GM23248 (cell line): ENCODE data around the gene GDPD5. TPM values are rescaled to one million over a fixed set of nuclear protein-coding genes. Genes with fewer than 3 reads are reported as not detected.
A peak's percentile ranks its signal among the peaks of the same experiment; 100 is the strongest.

ENCODE experiments used
- DNase-seq: peaks from one replicate; pipeline ENCODE4 v3.0.0-alpha.2; 2015
- H2AFZ ChIP-seq: fragments of 200-600 bp; sonication (generic); 2 replicates; pipeline ENCODE4 v1.6.1; 2016; ENCODE audit warnings: antibody characterized with exemption
- H3F3A ChIP-seq: fragments of 200-600 bp; sonication (generic); 2 replicates; pipeline ENCODE4 v1.6.1; 2016; ENCODE audit warnings: mild to moderate bottlenecking, antibody characterized with exemption, mixed run types; ENCODE audit not compliant: insufficient read depth
- H3K27ac ChIP-seq: fragments of 200-600 bp; sonication (generic); 2 replicates; pipeline ENCODE4 v1.5.1; 2016; ENCODE audit warnings: mild to moderate bottlenecking
- H3K27me3 ChIP-seq: fragments of 200-600 bp; sonication (generic); replicated peaks from 2 replicates; pipeline ENCODE4 v1.6.1; 2016; ENCODE audit warnings: mild to moderate bottlenecking; ENCODE audit not compliant: insufficient read depth
- H3K36me3 ChIP-seq: fragments of 200-600 bp; sonication (generic); 2 replicates; pipeline ENCODE4 v1.6.1; 2016; ENCODE audit warnings: low read depth, mild to moderate bottlenecking
- H3K4me1 ChIP-seq: fragments of 200-600 bp; sonication (generic); 2 replicates; pipeline ENCODE4 v1.6.1; 2016; ENCODE audit warnings: mild to moderate bottlenecking; ENCODE audit not compliant: insufficient read depth
- H3K4me2 ChIP-seq: fragments of 200-600 bp; sonication (generic); one replicate; pipeline ENCODE4 v1.6.1; 2016; ENCODE audit warnings: mild to moderate bottlenecking; ENCODE audit not compliant: unreplicated experiment
- H3K4me3 ChIP-seq: fragments of 200-600 bp; sonication (generic); 2 replicates; pipeline ENCODE4 v1.5.1; 2016; ENCODE audit warnings: mild to moderate bottlenecking
- H3K79me2 ChIP-seq: fragments of 200-600 bp; sonication (generic); 2 replicates; pipeline ENCODE4 v1.6.1; 2016; ENCODE audit warnings: mild to moderate bottlenecking; ENCODE audit not compliant: insufficient read depth
- H3K9ac ChIP-seq: fragments of 200-600 bp; sonication (generic); 2 replicates; pipeline ENCODE4 v1.6.1; 2016; ENCODE audit warnings: mild to moderate bottlenecking
- H3K9me2 ChIP-seq: fragments of 200-600 bp; sonication (generic); 2 replicates; pipeline ENCODE4 v1.6.1; 2016; ENCODE audit warnings: mixed run types, mild to moderate bottlenecking, moderate library complexity; ENCODE audit not compliant: insufficient read depth
- H3K9me3 ChIP-seq: fragments of 200-600 bp; sonication (generic); one replicate; pipeline ENCODE4 v1.6.1; 2017; ENCODE audit warnings: low read depth
- H4K20me1 ChIP-seq: fragments of 200-600 bp; sonication (generic); 2 replicates; pipeline ENCODE4 v1.6.0; 2016; ENCODE audit not compliant: insufficient read depth
- EZH2 ChIP-seq: fragments of 200-600 bp; sonication (generic); IDR thresholded peaks from 2 replicates; pipeline ENCODE4 v1.6.1; 2018; ENCODE audit warnings: antibody characterized with exemption, mild to moderate bottlenecking; ENCODE audit not compliant: insufficient read depth, poor library complexity, severe bottlenecking
- EZH2phosphoT487 ChIP-seq: fragments of 200-600 bp; sonication (generic); IDR thresholded peaks from 2 replicates; pipeline ENCODE4 v1.6.1; 2018; ENCODE audit warnings: antibody characterized with exemption, moderate library complexity, mild to moderate bottlenecking, low read depth; ENCODE audit not compliant: insufficient read depth
- WGBS, 2 experiments: methylation state at CpG; one replicate each; pipeline ENCODE4 v1.1.6; 2015 to 2017; ENCODE audit warnings: low lambda C conversion rate in 2 of 2, low coverage in 1 of 2; ENCODE audit errors: missing lambda C conversion rate in 2 of 2; 5-methylcytosine and 5-hydroxymethylcytosine counted together
- in situ Hi-C: fragments of 300-500 bp; cut with MboI; formaldehyde crosslinking; loops from 2 replicates; pipeline ENCODE4 v1.15.0; 2020
- polyA plus RNA-seq: library from polyadenylated mRNA; unstranded; fragments of >200 nt; fragmentation: Nextera tagmentation; extraction: Ambion mirVana; gene quantifications from 2 replicates; pipeline ENCODE4 v1.2.1, GENCODE V29; 2016
- total RNA-seq: library from RNA; depleted of rRNA; stranded (reverse); fragments of >200 nt; shearing (Covaris generic); gene quantifications from 2 replicates; pipeline ENCODE4 v1.2.3, GENCODE V29; 2014

Gene GDPD5
- total and polyA plus RNA-seq, 2 experiments from 2014 or later: 3.4 to 10.7 TPM

- no peak overlapping the region for H3K4me2 ChIP-seq
Measured at GRCh38 chr11:75422248-75423231, 103.2 kb downstream of the GDPD5 start.

GRCh38 chr11:75421902-75422247, 103.9 kb downstream of the GDPD5 start:
- Histone ChIP-seq H3K36me3 (peaks cover 7% of the 10 kb centered on the region; the same call in 1 of the 2 replicates), H2AFZ (no peak overlapping the region), H3F3A (peaks cover 23% of the 10 kb centered on the region), H4K20me1 (no peaks in the 10 kb centered on the region), H3K27me3 (no peaks in the 10 kb centered on the region), H3K4me2 (no peak overlapping the region), H3K79me2 (no peaks in the 10 kb centered on the region), H3K9ac (no peak overlapping the region), H3K27ac (no peak overlapping the region), H3K9me3 (no peaks in the 10 kb centered on the region), H3K9me2 (no peaks in the 10 kb centered on the region), H3K4me1 (peaks cover 20% of the 10 kb centered on the region), H3K4me3 (no peak overlapping the region)
- DNase-seq: no peak
- TF ChIP-seq EZH2 (no peak), EZH2phosphoT487 (no peak)
- in situ Hi-C loops: no loop called here
- 90 to 98% methylated on average over 2 of the region's 2 CpGs for WGBS, 2 experiments

More at GRCh38 chr11:75422248-75423231, 103.2 kb downstream of the GDPD5 start:
- no peak overlapping the region for H2AFZ ChIP-seq
- peaks cover 7% of the 10 kb centered on the region; the same call in 1 of the 2 replicates for H3K36me3 ChIP-seq
- in situ Hi-C loops: no loop called here
- H3K9me2 ChIP-seq: no peaks in the 10 kb centered on the region
- no peaks in the 10 kb centered on the region for H4K20me1 ChIP-seq
- no peak for DNase-seq
- WGBS, 2 experiments: 84 to 85% methylated on average over 15 of the region's 15 CpGs
- no peak for TF ChIP-seq EZH2
- no peak for TF ChIP-seq EZH2phosphoT487
- H3F3A ChIP-seq: peaks cover 20% of the 10 kb centered on the region
- no peak overlapping the region for H3K4me3 ChIP-seq
- H3K27ac ChIP-seq: no peak overlapping the region
- H3K9me3 ChIP-seq: no peaks in the 10 kb centered on the region
- peaks cover 20% of the 10 kb centered on the region for H3K4me1 ChIP-seq
- no peaks in the 10 kb centered on the region for H3K79me2 ChIP-seq
- no peak overlapping the region for H3K9ac ChIP-seq
- H3K27me3 ChIP-seq: no peaks in the 10 kb centered on the region

- Histone ChIP-seq H3K27me3 (no peaks in the 10 kb centered on the region), H4K20me1 (no peaks in the 10 kb centered on the region), H3K9me3 (no peaks in the 10 kb centered on the region), H3K79me2 (no peaks in the 10 kb centered on the region), H3K27ac (no peak overlapping the region), H3K4me3 (no peak overlapping the region), H3K4me2 (no peak overlapping the region), H3K9ac (no peak overlapping the region), H3K9me2 (no peaks in the 10 kb centered on the region), H2AFZ (no peak overlapping the region), H3K36me3 (peaks cover 7% of the 10 kb centered on the region; the same call in 1 of the 2 replicates), H3F3A (peaks cover 30% of the 10 kb centered on the region), H3K4me1 (peaks cover 20% of the 10 kb centered on the region)
- 89 to 91% methylated on average over 11 of the region's 11 CpGs for WGBS, 2 experiments
- DNase-seq: no peak
- TF ChIP-seq EZH2: no peak
- TF ChIP-seq EZH2phosphoT487: no peak
- in situ Hi-C loops: no loop called here
Measured at GRCh38 chr11:75421035-75421602, 104.6 kb downstream of the GDPD5 start.

GRCh38 chr11:75420224-75421034, 105.3 kb downstream of the GDPD5 start:
- Histone ChIP-seq H3K27me3 (no peaks in the 10 kb centered on the region), H4K20me1 (no peaks in the 10 kb centered on the region), H3K36me3 (peaks cover 7% of the 10 kb centered on the region; the same call in 1 of the 2 replicates), H3K4me2 (no peak overlapping the region), H3K27ac (peak overlapping the region; percentile 79), H3F3A (peaks cover 34% of the 10 kb centered on the region), H3K4me1 (peaks cover 20% of the 10 kb centered on the region), H3K9me3 (no peaks in the 10 kb centered on the region), H3K4me3 (no peak overlapping the region), H3K79me2 (no peaks in the 10 kb centered on the region), H2AFZ (no peak overlapping the region), H3K9me2 (no peaks in the 10 kb centered on the region), H3K9ac (no peak overlapping the region)
- in situ Hi-C loops: no loop called here
- 85% methylated on average over 14 of the region's 14 CpGs for WGBS, 2 experiments
- DNase-seq: no peak
- no peak for TF ChIP-seq EZH2phosphoT487
- no peak for TF ChIP-seq EZH2
